GM19043 (cell line): ENCODE data around the gene MCUB.

Source experiments
- ATAC-seq: cut with Tn5 transposase; IDR thresholded peaks from one replicate; pipeline ENCODE4 v1.9.1; 2021; ENCODE audit warnings: low read depth; ENCODE audit not compliant: unreplicated experiment

Gene MCUB

GRCh38 chr4:109719604-109720003 lies 159.6 kb downstream of the MCUB start:
- ATAC-seq: no peak

- no peak for ATAC-seq
Observed at GRCh38 chr4:109721033-109721432, 161.0 kb downstream of the MCUB start.

- no peak for ATAC-seq
Observed at GRCh38 chr4:109722357-109722756, 162.3 kb downstream of the MCUB start.

GRCh38 chr4:109723110-109723509 lies 163.1 kb downstream of the MCUB start:
- no peak for ATAC-seq

- no peak for ATAC-seq
Observed at GRCh38 chr4:109728385-109728784, 168.3 kb downstream of the MCUB start.

- no peak for ATAC-seq
Observed at GRCh38 chr4:109729117-109729717, 169.2 kb downstream of the MCUB start.

GRCh38 chr4:109729718-109730618 lies 169.9 kb downstream of the MCUB start, which contains the start of gene PLA2G12A:
TSS of gene PLA2G12A (minus strand) at chr4:109730070. CDS start at chr4:109729809, 261 bp downstream.
- peak; percentile 71 for ATAC-seq

GRCh38 chr4:109730619-109731545 lies 170.8 kb downstream of the MCUB start:
- no peak for ATAC-seq

- no peak for ATAC-seq
Observed at GRCh38 chr4:109733728-109734127, 173.7 kb downstream of the MCUB start.

GRCh38 chr4:109735566-109736365 lies 175.7 kb downstream of the MCUB start:
- ATAC-seq: no peak
